Endometrium (tissue), 2 donors: ENCODE measurements around the gene NDRG2.
"Not testable (repeated sequence)": the region's sequence is repeated elsewhere in the genome, so short reads cannot be mapped to it uniquely, and the experiment has no call there.

Experiments used
- FAIRE-seq: peaks from 2 replicates; lab custom pipeline; 2012; peaks lifted over from hg19 to GRCh38; lab: Jason Lieb, UNC
- donor health status: control.
- donor health status: control.

NDRG2 gene

DNA sequence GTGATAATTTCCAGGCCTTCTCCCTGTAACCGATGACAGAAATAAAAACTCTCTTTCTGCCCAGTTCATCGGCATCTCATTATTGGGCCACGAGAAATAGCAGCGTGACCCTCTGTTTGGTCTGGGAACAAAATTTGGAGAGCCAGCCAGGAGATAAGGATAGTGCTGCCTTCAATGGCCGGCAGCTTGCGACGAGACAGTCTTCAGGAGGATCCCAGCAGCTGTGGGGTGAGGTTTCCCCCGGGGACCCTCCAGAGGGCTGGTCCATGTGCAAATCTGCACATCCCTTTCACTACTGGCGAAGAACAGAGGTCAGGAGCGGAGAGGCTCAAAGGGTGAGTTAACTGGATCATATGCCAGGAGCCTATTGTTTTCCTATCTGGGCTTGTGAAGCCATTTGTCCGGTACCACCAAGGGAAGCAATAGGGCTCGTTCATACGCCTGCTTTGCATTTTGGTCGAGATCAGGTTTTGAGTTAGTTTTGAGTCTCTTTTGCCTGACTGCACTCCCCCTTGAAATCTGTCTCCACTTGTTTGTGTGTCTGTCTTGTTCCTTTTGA is 21.0 kb downstream of the NDRG2 start:
- no peak for FAIRE-seq

DNA sequence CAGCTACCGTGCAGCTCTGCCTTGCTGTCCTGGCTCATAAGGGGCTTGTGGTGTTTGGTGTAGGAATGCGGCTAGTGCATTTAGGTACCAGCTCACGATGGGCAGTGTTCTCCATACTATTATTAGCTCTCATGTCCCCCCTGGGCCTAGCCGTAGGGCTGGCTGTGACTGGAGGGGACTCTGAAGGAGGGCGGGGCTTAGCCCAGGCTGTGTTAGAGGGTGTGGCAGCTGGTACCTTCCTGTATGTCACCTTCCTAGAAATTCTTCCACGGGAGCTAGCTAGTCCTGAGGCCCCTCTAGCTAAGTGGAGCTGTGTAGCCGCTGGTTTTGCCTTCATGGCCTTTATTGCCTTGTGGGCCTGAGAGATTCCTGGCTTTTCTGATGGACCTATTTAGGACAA is 23.6 kb downstream of the NDRG2 start:
- no peak for FAIRE-seq

DNA sequence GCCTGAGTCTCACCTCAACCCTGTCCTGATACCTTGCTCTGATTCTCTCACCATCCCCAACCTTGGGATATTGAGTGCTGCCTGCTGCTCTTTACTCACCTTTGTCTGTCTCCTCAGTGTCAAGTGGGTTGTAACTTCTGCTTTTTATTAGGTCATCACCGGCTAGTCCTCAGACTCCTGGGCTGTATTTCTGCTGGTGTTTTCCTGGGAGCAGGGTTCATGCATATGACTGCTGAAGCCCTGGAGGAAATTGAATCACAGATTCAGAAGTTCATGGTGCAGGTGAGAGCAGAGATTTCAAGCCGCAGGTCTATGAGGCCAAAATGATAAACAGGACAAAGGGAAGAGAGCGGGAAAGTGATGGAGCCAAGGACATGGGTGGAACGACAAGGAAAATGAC is 25.3 kb downstream of the NDRG2 start:
- FAIRE-seq = no peak

DNA sequence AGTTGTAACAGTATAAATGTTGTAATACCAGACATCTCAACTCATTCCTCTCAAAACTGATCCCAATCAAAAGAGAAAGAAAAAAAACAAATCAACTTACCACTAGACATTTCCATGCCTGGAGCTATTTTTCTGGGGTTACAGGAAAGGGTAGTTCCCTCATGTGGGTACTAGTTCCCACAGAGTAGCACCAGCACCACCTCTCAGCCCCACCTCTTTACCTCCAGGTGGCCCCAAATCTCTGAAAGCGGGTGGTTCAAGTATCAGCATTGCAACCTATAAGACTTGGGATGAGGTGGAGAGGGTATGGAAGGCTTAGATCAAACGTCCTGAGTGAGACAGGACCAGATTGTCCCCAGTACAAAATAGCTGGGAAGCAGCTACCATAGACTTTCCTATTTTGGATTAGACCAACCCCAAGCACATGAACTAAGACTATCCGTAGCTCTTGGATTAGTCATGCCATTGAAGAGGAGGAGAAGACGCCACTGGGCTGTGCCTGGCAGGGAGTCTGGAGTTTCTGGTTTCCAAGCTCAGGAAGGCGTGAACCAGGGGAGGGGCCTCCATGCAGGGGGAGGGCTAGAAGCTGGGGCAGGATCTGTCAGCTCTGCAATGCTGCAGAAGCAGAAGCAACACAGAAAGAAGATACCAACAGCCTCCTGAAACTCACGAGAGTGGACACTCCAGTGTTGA is 26.0 kb downstream of the NDRG2 start, which contains the start of gene SLC39A2:
Gene SLC39A2, plus strand, starts transcription at position 620 of the 693 bp plus-strand sequence. CDS start 154 bp downstream, outside the sequence.
- FAIRE-seq = no peak

DNA sequence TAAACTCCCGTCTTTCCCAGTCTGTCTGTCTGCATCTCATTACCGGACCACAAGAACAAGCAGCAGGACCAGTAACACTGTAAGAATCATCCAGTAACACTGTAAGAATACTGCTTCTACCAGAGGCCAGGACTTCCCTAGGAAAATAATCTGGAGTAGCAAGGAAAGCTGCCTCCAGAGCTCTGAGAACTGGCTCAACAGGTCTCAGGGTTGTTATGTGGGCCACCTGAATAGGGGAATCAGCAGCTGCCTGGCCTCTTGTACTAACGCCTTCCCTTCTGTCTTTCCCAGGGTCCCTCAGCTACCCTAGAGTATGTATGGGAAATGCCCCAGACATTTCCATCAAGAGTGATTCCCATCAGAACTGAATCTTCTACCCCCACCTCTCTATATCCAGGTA is 26.7 kb downstream of the NDRG2 start:
- FAIRE-seq = no peak

DNA sequence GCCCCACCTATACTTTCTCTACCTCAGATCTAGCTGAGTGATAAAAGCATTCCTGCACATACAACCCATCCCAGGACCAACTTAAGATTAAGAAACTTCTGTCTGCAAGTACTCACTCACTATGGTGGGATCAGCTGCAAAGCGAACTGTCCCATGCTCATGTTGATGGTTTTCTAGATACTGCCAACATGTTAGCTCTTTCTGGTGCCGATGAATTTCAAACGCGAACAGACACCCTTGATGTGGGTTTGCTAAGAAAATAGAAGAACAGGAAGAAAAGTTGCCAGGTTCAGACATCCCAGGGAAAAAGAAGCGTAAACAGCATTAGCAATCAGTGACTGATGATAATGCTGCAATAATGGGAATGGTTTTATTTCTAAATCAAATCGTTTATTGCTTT is 27.3 kb downstream of the NDRG2 start:
- FAIRE-seq = no peak

DNA sequence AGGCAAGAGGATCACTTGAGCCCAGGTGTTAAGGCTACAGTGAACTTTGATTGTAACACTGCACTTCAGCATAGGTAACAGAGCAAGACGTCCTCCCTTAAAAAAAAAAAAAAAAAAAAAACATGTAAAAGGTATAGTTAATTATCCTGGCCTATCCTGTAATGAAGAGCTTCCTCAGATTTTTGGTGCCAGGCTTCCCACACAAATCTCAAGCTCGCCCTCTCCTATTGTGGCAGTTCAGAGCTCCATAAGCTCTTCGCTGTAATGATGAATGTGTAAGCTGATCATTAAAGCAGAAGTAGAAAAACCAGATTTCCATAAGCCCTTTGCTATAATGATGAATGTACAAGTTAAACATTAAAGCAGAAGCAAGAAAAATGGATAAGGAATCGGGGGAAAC is 27.7 kb downstream of the NDRG2 start:
- no peak for FAIRE-seq

DNA sequence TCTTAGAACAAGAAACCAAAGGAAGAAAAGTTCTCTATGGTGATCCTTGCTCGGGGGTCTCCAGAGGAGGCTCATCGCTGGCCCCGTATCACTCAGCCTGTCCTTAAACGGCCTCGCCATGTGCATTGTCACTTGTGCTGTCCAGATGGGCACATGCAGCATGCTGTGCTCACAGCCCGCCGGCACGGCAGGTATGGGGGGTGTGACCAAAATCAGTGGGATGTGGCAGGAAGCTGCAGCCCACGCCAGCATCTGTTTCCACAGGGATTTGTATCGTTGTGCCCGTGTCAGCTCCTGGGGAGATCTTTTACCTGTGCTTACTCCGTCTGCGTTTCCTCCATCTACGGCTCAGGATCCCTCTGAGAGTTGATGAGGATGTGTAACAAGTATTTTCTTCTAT is 28.3 kb downstream of the NDRG2 start:
- FAIRE-seq = no peak

DNA sequence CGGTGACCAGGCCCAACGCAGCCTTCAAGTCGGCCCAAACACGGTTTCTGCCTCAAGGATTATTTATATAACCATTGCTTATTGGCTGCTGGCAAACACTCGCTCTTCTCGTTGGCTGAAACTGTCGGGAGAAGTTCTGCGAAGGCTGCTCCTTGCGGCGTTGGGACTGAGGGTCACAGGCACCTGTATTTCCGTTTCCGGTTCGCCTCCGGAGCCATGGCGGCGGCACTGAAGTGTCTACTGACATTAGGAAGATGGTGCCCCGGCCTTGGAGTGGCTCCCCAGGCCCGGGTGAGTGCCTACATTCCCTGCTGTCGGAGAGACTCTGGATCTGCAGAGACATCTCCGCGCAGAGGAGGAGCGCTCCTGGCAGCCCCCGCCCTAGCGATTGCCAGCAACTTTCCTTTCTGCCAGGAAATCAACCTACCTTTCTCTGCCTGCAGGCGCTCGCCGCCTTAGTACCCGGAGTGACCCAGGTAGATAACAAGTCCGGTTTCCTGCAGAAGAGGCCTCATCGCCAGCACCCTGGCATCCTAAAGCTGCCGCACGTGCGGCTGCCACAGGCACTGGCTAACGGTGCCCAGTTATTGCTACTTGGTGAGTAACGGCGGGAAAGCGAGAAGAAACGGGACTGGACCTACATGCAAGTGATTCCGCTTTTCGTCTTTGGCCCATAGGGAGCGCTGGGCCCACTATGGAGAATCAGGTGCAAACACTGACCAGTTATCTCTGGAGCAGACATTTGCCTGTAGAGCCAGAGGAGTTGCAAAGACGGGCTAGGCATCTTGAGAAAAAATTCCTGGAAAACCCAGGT is 34.9 kb downstream of the NDRG2 start, which contains the start of gene METTL17:
Gene METTL17, plus strand, starts transcription at position 194 of the 814 bp plus-strand sequence. Its CDS starts 23 bp downstream, at position 217.
- FAIRE-seq = peak; percentile 31

DNA sequence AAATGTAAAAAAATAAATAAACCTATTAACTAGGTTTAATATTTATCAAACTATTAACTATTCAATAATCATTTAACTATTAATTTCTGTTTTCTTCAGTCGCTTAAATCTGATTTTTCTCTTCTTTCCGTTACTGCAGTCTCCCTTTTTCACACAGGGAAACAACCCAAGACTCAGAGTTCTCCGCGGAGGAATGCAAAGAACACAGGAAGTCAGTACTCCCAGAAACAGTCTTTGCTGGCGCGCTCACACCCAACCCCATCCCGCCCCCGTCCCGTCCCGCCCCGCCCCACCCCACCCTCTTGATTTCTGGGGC is 35.4 kb downstream of the NDRG2 start:
- FAIRE-seq = peak; percentile 41

DNA sequence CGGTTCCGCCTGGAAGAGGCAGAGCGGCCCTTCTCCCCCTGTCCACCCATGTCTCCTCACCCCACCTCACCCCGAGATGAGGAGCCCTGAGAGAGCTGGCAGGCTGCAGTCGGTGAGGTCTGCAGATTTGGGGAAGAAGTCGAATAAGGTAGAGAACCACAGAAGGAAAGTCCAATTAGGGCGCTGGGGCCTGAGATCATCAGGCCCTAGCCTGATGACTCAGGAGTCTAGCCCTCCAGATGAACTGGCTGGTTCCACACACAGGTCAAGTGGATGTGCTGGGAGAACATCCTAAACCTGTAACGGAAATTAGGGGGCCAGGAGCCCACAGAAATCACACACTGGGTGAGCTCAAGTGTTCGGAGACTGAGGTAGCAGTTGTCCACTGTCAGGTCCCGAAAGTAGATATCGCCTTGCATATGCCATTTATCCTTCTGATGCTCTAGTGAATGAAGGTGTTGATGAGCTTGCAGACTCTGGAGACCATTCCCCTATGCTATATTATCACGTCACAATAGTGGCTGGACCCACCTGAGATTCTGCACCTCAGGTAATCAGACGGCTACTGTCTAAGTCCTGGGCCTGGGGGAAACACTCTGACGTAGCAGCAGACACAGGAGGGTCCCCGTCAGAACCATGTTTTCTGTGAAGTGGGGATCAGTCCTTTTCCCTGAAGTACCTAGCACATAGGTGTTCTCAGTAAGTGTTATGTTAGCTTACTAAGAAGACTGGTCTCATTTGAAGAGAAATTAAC is 36.0 kb downstream of the NDRG2 start:
- FAIRE-seq = no peak

DNA sequence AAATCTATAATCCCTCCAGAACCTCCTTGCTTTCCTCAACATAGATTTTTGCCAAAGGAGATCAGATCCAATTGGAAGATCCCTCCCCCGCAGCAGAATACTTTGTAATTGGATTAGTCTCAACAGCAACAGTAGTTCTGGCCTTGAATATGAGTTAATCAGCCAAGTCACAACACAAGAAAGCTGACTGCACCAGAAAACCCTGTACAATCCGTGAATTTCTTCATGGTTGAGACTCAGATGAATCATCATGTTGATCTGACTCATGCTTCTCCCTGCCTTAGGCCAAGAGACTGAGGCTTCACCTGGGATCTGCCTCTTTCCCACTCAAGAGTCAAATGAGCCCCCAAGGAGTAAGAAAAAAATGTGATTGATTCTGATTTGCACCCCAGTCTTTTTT is 38.0 kb downstream of the NDRG2 start:
- no peak for FAIRE-seq

DNA sequence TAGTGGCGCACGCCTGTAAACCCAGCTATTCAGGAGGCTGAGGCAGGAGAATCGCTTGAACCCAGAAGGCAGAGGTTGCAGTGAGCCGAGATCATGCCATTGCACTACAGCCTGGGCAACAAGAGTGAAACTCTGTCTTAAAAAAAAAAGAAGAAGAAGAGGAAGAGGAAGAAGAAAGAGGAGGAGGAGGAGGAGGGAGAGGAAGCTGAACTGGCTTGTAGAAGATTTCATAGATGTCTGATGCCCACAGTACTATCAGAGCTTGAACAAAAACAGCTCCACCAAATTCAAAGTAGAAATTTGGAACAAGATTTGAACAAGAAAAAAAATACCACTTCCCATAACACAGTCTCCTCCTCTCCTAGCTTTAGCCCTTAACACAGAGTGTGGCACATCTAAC is 39.2 kb downstream of the NDRG2 start:
- not testable (repeated sequence) for FAIRE-seq

DNA sequence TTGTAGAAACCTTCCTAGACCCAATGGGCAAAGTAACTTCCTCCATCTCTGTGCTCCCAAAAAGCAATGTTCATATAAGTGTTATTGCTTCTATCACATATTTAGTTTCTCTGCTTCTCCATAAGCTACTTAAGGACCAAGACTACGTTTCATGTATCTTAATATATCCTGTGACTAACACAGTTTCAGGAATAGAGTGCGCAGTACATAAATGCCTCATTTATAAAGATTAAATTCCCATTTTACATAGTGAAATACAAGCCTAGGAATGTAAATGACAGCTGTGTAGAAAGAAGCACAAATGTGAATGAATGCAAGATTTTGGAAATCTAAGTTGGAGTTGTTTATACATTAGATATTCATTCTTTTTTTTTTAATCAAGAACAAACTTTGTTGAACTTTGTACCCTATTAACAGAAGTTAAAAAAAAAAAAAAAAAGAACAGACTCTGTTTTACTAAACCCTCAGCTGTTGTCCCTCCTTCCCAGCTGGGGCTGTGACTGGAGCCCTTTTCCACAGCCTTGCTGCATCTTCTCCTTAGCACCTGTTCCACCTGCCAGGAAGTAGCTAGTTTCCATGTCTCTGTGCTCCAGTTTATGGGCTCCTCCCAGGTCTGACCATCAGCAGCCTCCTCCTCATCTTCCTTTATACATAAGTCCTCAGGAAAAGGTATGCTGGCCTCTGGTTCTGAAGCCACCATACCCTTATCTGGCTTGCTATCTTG is 42.1 kb downstream of the NDRG2 start:
- no peak for FAIRE-seq

DNA sequence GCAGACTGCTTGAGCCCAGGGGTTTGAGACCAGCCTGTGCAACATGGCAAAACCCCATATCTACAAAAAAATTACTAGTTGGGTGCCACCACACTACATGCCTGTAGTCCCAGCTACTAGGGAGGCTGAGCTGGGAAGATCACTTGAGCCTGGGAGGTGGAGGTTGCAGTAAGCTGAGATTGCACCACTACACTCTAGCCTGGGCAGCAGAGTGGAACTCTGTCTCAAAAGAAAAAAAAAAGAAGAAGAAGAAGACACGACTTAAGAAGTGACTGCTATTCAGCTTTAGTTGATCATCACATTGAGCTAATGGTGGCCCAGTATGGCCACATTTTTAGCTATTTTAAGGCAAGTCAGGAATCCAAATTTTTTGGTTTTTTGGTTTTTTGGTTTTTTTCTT is 44.0 kb downstream of the NDRG2 start:
- FAIRE-seq = no peak

DNA sequence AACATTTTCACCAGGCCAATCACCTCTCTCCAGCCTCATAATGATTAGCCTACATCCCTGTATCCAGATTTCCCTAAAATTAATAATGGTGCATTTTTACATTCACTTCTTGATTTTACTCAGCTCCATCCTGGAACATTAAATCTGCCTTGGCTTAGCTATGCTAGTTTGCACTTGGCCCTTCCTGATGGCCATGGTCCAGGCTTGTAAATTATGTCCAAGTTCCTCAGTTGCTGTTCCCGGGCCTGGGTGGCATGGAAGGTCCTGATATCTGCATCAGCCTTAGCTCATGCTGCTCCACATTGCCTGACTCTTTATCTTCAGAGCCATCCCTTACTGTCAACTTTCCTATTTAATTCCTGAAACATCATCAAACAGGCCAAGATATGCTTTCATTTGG is 46.2 kb downstream of the NDRG2 start:
- FAIRE-seq = no peak

DNA sequence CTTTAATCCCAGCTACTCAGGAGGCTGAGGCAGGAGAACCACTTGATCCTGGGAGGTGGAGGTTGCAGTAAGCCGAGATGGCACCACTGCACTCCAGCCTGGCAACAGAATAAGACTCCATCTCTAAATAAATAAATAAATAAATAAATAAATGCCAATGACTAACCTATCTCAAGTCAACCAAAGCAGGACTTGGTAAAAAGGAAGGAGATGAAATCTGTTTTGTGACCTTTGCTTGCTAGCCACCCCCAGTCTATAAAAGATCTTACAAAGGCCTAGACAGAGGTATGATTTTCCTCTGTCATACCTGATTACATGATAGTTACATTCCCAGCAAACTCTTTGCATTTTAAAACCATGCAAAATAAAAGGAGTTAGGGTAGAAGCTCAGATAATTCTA is 48.6 kb downstream of the NDRG2 start:
- FAIRE-seq = no peak

DNA sequence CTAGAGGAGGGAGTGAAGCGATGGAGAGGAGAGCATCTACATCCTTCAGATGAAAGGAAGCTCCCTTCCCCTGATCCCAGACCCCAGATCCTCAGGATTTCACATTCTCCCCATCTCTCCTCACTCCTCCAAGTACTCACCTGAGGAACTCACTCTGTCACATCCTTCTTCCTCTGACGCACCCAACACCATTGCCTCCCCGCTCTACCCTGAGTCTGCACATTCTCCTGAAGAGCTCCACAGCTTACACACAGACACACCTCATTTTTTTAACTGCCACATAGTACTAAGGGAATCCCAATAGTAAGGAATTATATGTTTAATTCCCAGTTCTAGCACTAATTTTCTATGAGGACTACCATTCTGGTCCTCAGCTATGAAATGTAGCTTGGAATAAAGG is 51.4 kb downstream of the NDRG2 start:
- FAIRE-seq = no peak

DNA sequence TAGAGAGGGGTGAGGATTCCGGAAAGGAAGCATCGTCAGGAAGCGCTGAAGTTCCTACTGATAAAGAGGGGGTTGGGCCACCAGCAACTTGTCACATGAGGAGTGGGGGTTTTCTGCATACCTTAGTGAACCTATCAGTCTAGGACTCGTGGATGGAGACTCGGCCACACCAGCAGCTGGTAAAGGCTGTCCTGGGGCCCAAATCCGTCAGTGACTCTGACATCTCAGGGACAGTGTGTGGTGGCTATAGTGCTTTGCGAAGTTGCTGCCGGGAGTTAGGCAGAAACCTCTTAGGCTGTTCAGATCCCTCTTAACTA is 53.2 kb downstream of the NDRG2 start:
- FAIRE-seq = no peak

DNA sequence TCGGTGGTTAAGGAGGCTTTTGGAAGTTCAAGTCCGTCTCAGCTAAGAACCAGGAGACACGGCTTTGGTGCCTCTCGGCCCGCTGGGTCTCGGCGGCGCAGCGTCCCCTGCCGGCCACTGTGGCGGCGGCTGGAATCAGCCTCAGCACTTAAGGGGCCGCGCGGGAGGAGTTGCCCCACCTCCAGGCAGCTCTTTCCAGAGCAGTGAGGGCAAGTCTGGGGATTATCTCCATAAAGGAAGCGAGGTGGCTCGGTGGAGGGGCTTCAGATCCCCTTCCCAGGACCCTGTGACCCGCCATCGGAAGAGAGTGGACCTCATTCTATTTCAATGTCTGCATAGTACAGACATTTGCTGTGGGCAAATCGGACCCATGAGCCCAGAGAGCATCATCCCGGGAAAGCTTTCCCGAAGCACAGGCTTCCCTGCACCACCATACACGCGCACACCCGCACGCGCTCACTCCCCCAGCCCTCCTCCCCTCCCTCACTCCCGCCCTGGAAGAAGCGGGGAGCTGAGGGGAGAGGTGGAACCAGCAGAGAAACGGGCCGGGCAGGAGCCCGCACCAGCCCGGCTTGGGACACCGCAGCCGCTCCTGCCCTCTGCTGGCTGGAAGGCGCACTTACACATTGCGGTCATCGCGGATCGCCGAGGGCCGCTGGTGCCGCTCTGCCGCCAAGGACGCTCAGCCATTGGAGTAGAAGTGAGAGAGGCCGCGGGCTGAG is 53.7 kb downstream of the NDRG2 start:
- FAIRE-seq = no peak

DNA sequence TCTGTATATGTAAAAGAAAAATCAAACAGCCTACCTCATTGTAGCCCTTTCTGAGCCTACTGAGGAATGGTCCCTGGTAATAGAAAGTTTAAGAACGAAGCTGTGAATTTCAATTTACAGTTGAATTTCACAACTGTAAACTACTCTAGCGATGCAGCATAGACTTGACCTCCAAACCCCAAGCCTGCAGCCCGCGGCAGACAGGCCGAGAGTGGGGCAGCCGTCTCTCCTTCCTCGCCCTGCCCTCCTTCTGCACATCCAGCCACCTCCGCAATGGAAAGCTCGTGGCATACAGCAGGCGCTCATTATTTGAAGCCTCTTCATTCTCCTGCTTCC is 54.2 kb downstream of the NDRG2 start:
- no peak for FAIRE-seq

DNA sequence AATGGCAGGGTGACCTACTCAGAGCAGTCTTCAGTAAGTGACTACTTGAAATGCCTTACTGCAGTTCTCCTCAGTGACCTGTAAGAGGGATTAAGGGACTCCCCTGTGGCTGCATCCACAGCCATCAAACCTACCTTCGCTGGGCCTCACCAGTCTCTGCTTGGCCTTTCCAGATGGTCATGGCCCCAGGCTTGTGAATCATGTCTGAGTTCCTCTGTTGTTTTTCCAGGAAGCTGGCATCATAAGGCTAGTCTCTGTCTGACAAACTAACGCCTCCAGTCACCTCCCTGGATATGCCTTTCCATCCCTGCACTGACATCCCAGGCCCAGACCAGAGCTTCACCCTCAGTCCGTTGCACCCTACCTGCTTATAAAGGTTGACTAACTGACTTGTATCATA is 55.5 kb downstream of the NDRG2 start:
- no peak for FAIRE-seq
